Stomach smooth muscle (tissue), 2 donors: ENCODE measurements around the gene BAZ1A.
"Not testable (repeated sequence)": the region's sequence is repeated elsewhere in the genome, so short reads cannot be mapped to it uniquely, and the experiment has no call there.

Experiments
- H3K27ac ChIP-seq: one replicate; pipeline ENCODE4 v1.7.0; 2013; ENCODE audit warnings: mild to moderate bottlenecking, low read length, inconsistent platforms
- H3K27me3 ChIP-seq, 2 donors: one replicate each; pipeline ENCODE4 v1.7.0; 2013; ENCODE audit warnings: low read length in 2 of 2; ENCODE audit not compliant: insufficient read depth in 2 of 2, control insufficient read depth in 1 of 2
- H3K36me3 ChIP-seq, 2 donors: one replicate each; pipeline ENCODE4 v1.7.0; 2013; ENCODE audit warnings: low read length in 2 of 2; ENCODE audit not compliant: control insufficient read depth in 2 of 2, insufficient read depth in 2 of 2
- H3K4me1 ChIP-seq: one replicate; pipeline ENCODE4 v1.7.0; 2013; ENCODE audit warnings: low read length; ENCODE audit not compliant: control insufficient read depth, insufficient read depth
- H3K4me3 ChIP-seq, 2 donors: one replicate each; pipeline ENCODE4 v1.7.0; 2013; ENCODE audit warnings: low read length in 2 of 2
- H3K9ac ChIP-seq, 2 donors: one replicate each; pipeline ENCODE4 v1.7.0; 2013; ENCODE audit warnings: low read length in 2 of 2, mild to moderate bottlenecking in 1 of 2
- H3K9me3 ChIP-seq, 2 donors: one replicate each; pipeline ENCODE4 v1.7.0; 2013; ENCODE audit warnings: low read length in 2 of 2; ENCODE audit not compliant: control insufficient read depth in 2 of 2
- donor health status: healthy.
- donor health status: Pancreatic carcinoma.

Gene BAZ1A

GRCh38 chr14:34806257-34806656, 68.9 kb downstream of the BAZ1A start:
- Histone ChIP-seq H3K4me1 (no peaks in the 10 kb centered on the region), H3K27me3 (no peaks in the 10 kb centered on the region), H3K9ac (no peak overlapping the region), H3K36me3 (peaks cover 10 to 11% of the 10 kb centered on the region in 2 donors), H3K27ac (no peak overlapping the region), H3K4me3 (no peak overlapping the region), H3K9me3 (no peaks in the 10 kb centered on the region)

GRCh38 chr14:34804933-34805332, 70.2 kb downstream of the BAZ1A start:
- H3K27me3 ChIP-seq = no peaks in the 10 kb centered on the region
- no peaks in the 10 kb centered on the region for H3K4me1 ChIP-seq
- H3K9me3 ChIP-seq = no peaks in the 10 kb centered on the region
- H3K36me3 ChIP-seq = peaks cover 10 to 11% of the 10 kb centered on the region in 2 donors
- no peak overlapping the region for H3K4me3 ChIP-seq
- no peak overlapping the region for H3K27ac ChIP-seq
- H3K9ac ChIP-seq = no peak overlapping the region

DNA sequence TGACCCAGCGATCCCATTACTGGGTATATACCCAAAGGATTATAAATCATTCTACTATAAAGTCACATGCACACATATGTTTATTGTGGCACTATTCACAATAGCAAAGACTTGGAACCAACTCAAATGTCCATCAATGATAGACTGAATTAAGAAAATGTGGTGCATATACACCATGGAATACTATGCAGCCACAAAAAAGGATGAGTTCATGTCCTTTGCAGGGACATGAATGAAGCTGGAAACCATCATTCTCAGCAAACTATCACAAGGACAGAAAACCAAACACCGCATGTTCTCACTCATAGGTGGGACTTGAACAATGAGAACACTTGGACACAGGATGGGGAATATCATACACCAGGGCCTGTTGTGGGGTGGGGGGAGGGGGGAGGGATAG, 76.3 kb downstream of the BAZ1A start:
- H3K27me3 ChIP-seq, H3K4me1 ChIP-seq, H3K9ac ChIP-seq, H3K4me3 ChIP-seq, H3K9me3 ChIP-seq, H3K27ac ChIP-seq: not testable (repeated sequence)
- H3K36me3 ChIP-seq = peaks cover 16 to 24% of the 10 kb centered on the region in 2 donors

DNA sequence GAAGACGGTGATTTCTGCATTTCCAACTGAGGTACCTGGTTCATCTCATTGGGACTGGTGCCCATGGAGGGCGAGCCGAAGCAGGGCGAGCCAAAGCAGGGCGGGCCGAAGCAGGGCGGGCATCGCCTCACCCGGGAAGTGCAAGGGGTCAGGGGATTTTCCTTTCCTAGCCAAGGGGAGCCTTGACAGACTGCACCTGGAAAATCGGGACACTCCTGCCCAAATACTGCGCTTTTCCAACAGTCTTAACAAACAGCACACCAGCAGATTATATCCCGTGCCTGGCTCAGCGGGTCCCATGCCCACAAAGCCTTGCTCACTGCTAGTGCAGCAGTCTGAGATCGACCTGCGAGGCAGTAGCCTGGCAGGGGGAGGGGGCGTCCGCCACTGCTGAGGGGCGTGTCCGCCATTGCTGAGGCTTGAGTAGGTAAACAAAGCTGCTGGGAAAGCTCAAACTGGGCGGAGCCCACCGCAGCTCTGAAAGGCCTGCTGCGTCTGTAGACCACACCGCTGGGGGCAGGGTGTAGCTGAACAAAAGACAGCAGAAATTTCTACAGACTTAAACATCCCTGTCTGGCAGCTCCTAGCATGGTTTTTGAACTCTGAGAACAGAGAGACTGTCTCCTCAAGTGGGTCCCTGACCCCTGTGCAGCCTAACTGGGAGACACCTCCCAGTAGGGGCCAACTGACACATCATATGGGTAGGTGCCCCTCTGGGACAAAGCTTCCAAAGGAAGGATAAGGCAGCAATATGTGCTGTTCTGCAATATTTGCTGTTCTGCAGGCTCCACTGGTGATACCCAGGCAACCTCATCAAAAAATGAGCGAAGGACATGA, 77.2 kb downstream of the BAZ1A start:
- peaks cover 16 to 23% of the 10 kb centered on the region in 2 donors for H3K36me3 ChIP-seq
- no peaks in the 10 kb centered on the region for H3K9me3 ChIP-seq
- H3K27me3 ChIP-seq = no peaks in the 10 kb centered on the region
- no peak overlapping the region for H3K9ac ChIP-seq
- H3K4me3 ChIP-seq = no peak overlapping the region
- no peak overlapping the region for H3K27ac ChIP-seq
- no peaks in the 10 kb centered on the region for H3K4me1 ChIP-seq

DNA sequence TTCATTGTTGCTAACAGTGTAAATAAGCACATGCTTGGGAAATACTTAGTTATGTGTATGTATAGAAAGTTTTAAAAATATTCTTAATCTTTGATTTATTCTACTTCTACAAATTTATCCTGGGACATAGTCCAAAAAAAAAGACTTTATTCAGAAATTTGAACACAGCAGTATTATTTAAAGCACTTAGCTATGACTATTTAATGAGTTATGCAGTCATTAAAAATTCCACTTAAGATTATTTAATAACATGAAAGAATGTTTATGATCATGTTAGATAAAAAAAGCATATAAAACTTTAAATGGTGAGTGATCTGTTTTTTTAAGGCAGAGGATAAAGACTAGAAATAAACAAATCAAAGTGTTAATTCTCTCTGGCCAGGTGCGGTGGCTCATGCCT, 78.3 kb downstream of the BAZ1A start:
- Histone ChIP-seq H3K4me3 (no peak overlapping the region), H3K9ac (no peak overlapping the region), H3K36me3 (peaks cover 11 to 14% of the 10 kb centered on the region in 2 donors), H3K27ac (no peak overlapping the region), H3K4me1 (no peaks in the 10 kb centered on the region), H3K27me3 (no peaks in the 10 kb centered on the region), H3K9me3 (no peaks in the 10 kb centered on the region)

DNA sequence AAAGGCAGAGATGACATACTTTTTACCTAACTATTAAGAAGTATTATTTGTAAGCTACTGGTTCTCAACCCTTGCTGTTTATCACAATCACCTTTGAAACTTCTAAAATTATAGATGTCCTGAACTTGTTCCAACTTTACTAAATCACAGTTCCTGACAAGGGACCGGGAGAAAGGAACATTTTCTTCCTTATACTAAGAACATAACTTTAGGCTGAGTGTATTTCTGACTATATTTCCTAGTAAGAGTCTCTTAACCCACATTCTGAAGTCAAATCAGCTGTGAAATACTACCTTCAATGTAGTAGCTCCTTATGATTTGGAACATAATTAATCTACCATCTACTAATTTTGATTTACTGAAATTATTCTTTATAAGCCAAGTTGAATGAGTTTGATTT, 80.2 kb downstream of the BAZ1A start:
- no peak overlapping the region for H3K27ac ChIP-seq
- H3K9me3 ChIP-seq = no peaks in the 10 kb centered on the region
- H3K36me3 ChIP-seq = peaks cover 11 to 14% of the 10 kb centered on the region in 2 donors
- H3K9ac ChIP-seq = no peak overlapping the region
- no peaks in the 10 kb centered on the region for H3K4me1 ChIP-seq
- no peaks in the 10 kb centered on the region for H3K27me3 ChIP-seq
- no peak overlapping the region for H3K4me3 ChIP-seq

DNA sequence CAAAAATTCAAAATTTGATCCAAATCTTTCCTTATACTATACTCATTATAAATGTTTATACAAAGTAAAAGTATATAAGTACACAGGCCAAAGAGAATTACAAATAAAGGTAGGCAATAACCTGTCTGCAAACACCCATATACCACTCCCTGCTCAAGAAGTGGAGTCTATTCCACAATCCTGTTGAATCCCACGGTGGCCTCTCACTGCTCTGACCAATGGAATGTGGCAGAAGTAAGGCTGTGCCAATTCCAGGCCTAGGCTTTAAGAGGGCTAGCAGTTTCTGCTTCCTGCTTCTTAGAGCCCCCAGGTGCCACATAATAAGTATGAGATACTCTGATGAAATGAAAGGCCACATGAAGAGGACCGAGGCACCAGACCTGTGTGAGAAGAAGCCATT, 80.9 kb downstream of the BAZ1A start:
- no peak overlapping the region for H3K4me3 ChIP-seq
- no peak overlapping the region for H3K27ac ChIP-seq
- H3K4me1 ChIP-seq = no peaks in the 10 kb centered on the region
- H3K9ac ChIP-seq = no peak overlapping the region
- H3K9me3 ChIP-seq = no peaks in the 10 kb centered on the region
- H3K27me3 ChIP-seq = no peaks in the 10 kb centered on the region
- peaks cover 7 to 11% of the 10 kb centered on the region in 2 donors for H3K36me3 ChIP-seq

GRCh38 chr14:34792598-34792997, 82.6 kb downstream of the BAZ1A start:
- no peak overlapping the region for H3K4me3 ChIP-seq
- H3K9me3 ChIP-seq = no peaks in the 10 kb centered on the region
- H3K4me1 ChIP-seq = no peaks in the 10 kb centered on the region
- no peak overlapping the region for H3K27ac ChIP-seq
- peaks cover 0 to 7% of the 10 kb centered on the region in 2 donors for H3K36me3 ChIP-seq
- no peaks in the 10 kb centered on the region for H3K27me3 ChIP-seq
- no peak overlapping the region for H3K9ac ChIP-seq

- H3K4me3 ChIP-seq = no peak overlapping the region
- H3K27ac ChIP-seq = no peak overlapping the region
- no peak overlapping the region for H3K9ac ChIP-seq
- H3K36me3 ChIP-seq = peaks cover 4 to 7% of the 10 kb centered on the region in 2 donors
- H3K9me3 ChIP-seq = no peaks in the 10 kb centered on the region
- H3K27me3 ChIP-seq = no peaks in the 10 kb centered on the region
- no peaks in the 10 kb centered on the region for H3K4me1 ChIP-seq
Measured at GRCh38 chr14:34785223-34786006, 89.7 kb downstream of the BAZ1A start.

GRCh38 chr14:34782031-34782430, 93.1 kb downstream of the BAZ1A start:
- Histone ChIP-seq H3K9me3 (no peaks in the 10 kb centered on the region), H3K27ac (no peak overlapping the region), H3K27me3 (no peaks in the 10 kb centered on the region), H3K4me1 (no peaks in the 10 kb centered on the region), H3K36me3 (peaks cover 4 to 7% of the 10 kb centered on the region in 2 donors), H3K9ac (no peak overlapping the region), H3K4me3 (no peak overlapping the region)

DNA sequence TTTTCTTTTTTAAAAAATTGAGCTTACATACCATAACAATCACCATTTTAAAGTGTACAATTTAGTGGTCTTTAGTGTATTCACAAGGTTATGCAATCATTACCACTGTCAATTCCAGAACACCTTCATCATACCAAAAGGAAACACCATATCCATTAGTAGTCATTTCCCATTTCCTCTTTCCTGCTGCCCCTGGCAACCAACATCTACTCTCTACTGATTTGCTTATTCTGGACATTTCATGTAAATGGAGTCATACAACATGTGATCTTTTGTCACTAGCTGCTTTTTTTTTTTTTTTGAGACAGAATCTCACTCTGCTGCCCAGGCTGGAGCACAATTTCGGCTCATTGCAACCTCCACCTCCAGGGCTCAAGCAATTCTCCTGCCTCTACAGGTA, 93.9 kb downstream of the BAZ1A start:
- peaks cover 4 to 7% of the 10 kb centered on the region in 2 donors for H3K36me3 ChIP-seq

More for the DNA sequence above, 93.9 kb downstream of the BAZ1A start:
- H3K9ac ChIP-seq = no peak overlapping the region
- H3K9me3 ChIP-seq = no peaks in the 10 kb centered on the region
- no peak overlapping the region for H3K27ac ChIP-seq
- H3K4me1 ChIP-seq = no peaks in the 10 kb centered on the region
- H3K27me3 ChIP-seq = no peaks in the 10 kb centered on the region
- no peak overlapping the region for H3K4me3 ChIP-seq
